ENCODE measurements around the gene TIAM2.

DNA sequence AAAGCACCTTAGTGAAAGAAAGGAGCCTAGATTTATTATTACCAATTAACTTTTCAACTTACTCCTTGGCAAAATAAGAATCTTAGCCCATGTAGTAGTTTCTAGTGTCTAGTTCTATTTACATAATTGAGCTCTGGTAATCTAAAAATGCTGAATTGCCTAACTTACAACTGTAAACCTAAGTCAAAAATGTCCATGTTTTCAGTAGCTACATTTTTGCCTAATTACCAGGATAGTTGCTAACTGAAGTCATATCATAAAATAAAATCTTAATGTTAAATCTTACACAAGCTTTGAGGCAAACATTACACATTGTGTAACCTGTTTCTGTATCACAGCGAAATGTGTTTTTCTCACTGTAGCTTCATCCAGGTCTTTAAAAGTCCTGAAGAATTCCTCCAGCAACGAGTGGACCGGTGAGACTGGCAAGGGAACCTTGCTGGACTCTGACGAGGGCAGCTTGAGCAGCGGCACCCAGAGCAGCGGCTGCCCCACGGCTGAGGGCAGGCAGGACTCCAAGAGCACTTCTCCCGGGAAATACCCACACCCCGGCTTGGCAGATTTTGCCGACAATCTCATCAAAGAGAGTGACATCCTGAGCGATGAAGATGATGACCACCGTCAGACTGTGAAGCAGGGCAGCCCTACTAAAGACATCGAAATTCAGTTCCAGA, 261.1 kb downstream of the TIAM2 start:
- TF ChIP-seq CTCF (IDR thresholded peaks at IDR 0.05; ENCODE audit: borderline replicate concordance, extremely low read depth, low read length, poor library complexity, severe bottlenecking) (no peak), EZH2 (IDR thresholded peaks at IDR 0.05; ENCODE audit: borderline replicate concordance, low read depth, low read length, severe bottlenecking) (no peak)

Data from DND-41 (cell line).